Measurements from ENCODE around the gene GJB4.
"Not testable (repeated sequence)": the region's sequence is repeated elsewhere in the genome, so short reads cannot be mapped to it uniquely, and the experiment has no call there.

Gene GJB4

DNA sequence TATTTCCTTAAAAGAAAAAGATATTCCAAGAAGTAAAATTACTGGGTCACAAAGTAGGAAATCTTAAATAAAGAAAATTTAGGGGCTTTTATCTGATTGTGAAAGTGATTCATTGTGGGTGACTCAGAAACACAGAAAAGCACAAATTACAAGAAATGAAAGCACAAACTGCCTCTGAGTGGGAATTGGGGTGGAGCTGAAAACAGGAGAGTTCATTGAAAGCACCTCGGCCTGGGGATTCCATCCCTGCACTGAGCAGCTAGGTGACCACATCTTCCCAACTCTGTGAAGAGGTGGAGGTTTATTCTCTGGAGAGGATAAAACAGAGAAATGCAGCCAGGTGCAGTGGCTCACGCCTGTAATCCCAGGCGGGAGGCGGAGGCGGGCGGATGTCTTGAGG is 40.7 kb downstream of the GJB4 start:
- DNase-seq (ENCODE audit: low read depth in 2 of 2), result no peak

DNA sequence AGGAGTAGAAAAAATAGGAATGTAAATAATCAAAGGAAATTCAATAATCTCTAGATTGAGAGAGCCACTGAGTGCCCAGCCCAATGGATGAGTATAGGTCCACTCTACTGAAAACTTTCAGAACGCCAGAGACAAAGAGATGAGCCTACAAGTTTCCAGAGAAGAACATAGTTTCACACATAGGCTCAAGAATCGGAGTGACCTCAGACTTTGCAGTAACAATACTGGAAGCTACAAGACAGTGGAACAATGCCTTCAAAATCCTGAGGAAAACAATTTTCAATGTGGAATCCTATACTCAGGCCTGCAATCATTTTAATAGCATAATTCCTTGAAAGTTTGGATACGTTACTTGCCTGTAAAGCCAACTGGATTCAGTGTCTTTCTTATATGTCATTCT is 44.2 kb downstream of the GJB4 start:
- DNase-seq (ENCODE audit: low read depth in 2 of 2), result no peak

DNA sequence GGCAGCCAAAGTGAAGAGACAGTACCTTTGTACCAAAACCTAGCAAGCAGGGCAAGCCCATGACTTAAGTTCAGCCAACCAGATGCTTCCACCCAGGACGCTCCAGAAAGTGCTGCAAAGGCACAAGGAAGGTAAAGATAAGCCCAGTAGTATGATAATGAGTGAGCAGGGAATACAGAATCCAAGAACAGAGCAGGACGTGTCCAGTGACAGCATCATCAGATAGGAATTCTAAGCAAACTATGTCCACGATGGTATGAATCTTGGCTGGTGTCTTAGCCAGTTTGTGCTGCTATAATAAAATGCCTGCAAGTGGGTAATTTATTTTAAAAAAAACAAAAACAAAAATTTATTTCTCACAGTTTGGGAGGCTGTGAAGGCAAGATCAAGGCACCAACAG is 46.9 kb downstream of the GJB4 start:
- DNase-seq (ENCODE audit: low read depth in 2 of 2), result no peak

DNA sequence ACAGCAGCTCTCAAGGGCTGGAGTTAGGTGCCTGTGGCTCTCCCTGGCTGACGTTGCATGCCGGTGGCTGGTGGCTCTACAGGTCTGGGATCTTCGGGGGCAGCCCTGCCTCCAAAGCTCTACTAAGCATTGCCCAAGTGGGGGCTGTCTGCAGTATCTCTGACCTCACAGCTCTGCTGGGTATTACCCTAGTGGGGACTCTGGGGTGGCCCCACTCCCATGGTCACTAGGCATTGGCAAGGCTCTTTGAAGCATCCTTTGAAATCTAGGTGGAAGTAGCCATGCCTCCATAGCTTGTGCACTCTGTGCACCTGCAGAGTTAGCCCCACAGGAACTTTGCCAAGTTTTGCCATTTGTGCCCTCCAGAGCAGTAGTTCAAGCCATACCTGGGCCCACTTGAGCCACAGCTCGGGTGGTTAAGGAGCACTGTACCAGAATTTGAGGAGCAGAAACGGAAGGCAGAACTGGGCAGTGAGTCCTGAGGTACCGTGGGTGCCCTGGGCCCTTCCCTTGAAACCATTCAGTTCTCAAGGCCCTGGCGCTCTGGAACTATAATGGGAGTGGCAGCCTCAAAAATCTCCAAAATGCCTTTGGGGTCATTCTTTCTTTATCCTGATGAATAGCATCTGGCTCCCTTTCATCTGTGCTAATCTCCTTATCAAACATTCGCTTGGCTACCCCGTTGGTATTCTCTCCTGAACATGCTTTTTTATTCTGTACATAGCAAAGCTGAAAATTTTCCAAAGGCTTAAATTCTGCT is 48.7 kb downstream of the GJB4 start:
- DNase-seq (ENCODE audit: low read depth in 2 of 2), result no peak

DNA sequence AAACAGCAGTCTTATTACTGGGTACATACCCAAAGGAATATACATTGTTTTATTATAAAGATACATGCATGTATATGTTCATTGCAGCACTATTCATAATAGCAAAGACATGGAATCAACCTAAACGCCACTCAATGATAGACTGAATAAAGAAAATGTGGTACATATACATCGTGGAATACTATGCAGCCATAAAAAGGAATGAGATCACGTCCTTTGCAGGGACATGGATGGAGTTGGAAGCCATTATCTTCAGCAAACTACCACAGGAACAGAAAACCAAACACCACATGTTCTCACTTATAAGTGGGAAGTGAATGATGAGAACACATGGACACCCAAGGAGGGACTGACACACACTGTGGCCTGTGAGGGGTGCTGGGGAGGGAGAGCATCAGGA is 51.2 kb downstream of the GJB4 start:
- DNase-seq (ENCODE audit: low read depth in 2 of 2), result not testable (repeated sequence)
